ENCODE results near the gene LFNG. TPM values are rescaled to one million over a fixed set of nuclear protein-coding genes. Genes with fewer than 3 reads are reported as not detected.

Gene LFNG
- total RNA-seq, 1 donor from 2014 or later, result 83.5 TPM

DNA sequence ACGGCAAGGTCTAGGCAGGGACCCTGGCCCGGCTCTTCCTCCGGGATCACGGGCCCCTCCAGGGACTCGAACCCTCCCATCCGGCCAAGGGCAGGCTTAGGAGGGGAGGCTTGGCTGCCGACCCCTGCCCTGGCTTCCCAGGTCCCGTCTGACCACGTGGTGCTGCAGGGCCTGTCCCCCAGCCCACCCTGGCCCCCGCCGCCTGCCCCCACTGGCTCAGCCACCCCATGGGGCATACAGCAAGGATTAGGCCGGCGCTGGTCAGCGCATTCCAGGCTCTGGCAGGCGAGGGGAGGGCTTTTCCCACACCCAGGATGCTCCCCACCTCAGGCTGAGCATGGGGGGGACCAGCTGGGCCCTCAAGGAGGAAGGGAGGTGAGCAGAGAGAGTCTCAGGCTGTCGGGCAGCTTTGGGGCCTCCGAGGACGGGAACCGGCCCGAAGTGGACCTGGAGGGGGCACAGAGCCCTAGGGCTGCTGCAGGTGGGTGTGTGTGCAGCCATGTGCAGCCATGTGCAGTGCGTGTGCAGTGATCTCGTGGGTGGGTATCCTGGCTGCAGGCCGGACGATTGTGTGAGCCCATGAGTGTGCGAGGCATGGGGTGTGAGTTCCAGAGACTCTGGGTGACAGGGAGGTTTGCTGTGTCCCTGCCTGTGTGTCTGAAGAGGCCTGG is 42.7 kb upstream of the LFNG start:
- H3K36me3 Mint-ChIP-seq (ENCODE audit: low read depth, unreplicated experiment), result peaks cover 4% of the 10 kb centered on the region
- H3K27ac Mint-ChIP-seq (ENCODE audit: unreplicated experiment), result no peak overlapping the region
- peaks cover 6% of the 10 kb centered on the region for H3K4me1 Mint-ChIP-seq (ENCODE audit: unreplicated experiment)
- TF ChIP-seq, protein P1, sequence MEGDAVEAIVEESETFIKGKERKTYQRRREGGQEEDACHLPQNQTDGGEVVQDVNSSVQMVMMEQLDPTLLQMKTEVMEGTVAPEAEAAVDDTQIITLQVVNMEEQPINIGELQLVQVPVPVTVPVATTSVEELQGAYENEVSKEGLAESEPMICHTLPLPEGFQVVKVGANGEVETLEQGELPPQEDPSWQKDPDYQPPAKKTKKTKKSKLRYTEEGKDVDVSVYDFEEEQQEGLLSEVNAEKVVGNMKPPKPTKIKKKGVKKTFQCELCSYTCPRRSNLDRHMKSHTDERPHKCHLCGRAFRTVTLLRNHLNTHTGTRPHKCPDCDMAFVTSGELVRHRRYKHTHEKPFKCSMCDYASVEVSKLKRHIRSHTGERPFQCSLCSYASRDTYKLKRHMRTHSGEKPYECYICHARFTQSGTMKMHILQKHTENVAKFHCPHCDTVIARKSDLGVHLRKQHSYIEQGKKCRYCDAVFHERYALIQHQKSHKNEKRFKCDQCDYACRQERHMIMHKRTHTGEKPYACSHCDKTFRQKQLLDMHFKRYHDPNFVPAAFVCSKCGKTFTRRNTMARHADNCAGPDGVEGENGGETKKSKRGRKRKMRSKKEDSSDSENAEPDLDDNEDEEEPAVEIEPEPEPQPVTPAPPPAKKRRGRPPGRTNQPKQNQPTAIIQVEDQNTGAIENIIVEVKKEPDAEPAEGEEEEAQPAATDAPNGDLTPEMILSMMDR (IDR thresholded peaks at IDR 0.05; ENCODE audit: unreplicated experiment), result no peak
- no peaks in the 10 kb centered on the region for H3K9me3 Mint-ChIP-seq (ENCODE audit: unreplicated experiment)
- peaks cover 6% of the 10 kb centered on the region for H3K27me3 Mint-ChIP-seq (ENCODE audit: unreplicated experiment)
- no peak overlapping the region for H3K4me3 Mint-ChIP-seq (ENCODE audit: unreplicated experiment)
- DNase-seq (ENCODE audit: low spot score), result no peak

DNA sequence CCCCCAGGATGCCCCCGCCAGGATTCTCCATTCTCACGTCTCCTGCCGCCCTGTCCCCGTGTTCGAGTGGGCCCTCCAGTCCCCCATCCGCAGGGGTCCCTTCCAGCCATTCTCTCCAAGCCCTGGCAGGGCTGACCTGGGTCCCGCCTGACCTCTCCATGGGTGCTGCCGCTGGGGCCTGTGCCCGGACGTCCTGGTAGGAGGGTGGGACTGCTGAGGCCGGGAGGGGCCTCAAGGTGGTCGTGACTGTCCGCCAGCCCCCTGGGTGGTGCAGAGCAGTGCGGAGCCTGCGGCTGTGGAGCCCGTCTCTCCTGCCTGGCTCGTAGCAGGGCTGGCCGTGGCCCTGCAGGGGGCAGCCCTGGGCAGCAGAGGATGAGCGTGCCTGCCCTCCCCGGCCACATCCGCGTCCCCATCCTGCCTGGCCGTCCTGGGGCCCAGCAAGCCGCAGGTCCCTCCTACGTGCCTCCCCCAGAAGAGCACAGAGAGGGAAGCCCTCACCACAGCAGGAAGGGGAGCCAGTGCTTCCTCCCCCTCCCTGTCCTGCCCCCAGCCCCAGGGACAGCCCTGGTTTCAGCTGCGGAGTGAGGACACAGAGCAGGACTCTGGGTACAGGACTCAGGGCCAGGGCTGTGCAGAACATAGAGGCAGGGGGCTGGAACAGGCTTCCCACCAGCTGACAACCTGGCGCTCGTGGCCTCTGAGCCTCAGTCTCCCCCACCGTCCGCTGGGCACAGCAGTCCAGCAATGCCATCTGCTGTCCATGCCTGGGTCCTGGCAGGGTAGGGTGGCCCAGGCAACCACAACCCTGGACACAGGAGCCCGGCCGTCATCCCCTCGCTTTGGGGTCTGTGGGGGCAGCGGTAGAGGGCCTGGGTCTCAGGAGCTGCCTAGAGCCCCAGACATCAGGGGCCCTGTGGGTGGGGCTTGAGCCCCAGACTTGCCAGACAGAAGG is 41.9 kb upstream of the LFNG start:
- TF ChIP-seq, protein P1 (IDR thresholded peaks at IDR 0.05; ENCODE audit: unreplicated experiment), result peak; percentile 32
- peaks cover 4% of the 10 kb centered on the region for H3K36me3 Mint-ChIP-seq (ENCODE audit: low read depth, unreplicated experiment)
- no peaks in the 10 kb centered on the region for H3K9me3 Mint-ChIP-seq (ENCODE audit: unreplicated experiment)
- peaks cover 5% of the 10 kb centered on the region for H3K27me3 Mint-ChIP-seq (ENCODE audit: unreplicated experiment)
- no peak overlapping the region for H3K27ac Mint-ChIP-seq (ENCODE audit: unreplicated experiment)
- H3K4me1 Mint-ChIP-seq (ENCODE audit: unreplicated experiment), result peaks cover 6% of the 10 kb centered on the region
- H3K4me3 Mint-ChIP-seq (ENCODE audit: unreplicated experiment), result no peak overlapping the region
- peak; percentile 85 for DNase-seq (ENCODE audit: low spot score)

DNA sequence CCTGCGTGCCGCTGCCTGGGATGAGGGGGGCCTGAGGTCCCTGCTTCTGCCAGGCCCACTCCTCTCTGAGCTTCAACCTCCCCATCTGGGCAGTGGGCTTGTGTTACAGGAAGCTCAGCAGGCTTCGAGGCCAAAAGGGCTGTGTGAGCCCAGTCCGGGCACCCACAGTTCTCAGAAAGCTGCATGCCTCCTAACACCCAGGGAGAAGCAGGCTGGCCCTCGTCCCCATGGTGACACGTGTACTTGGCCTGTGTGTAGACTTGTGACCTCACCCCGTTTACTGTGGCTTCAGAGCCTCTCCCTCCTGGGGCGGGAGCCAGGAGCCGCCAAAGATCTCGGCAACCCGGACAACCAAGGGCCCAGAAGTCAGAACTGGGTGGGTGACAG is 41.2 kb upstream of the LFNG start:
- H3K4me3 Mint-ChIP-seq (ENCODE audit: unreplicated experiment), result no peak overlapping the region
- no peak for DNase-seq (ENCODE audit: low spot score)
- no peak overlapping the region for H3K27ac Mint-ChIP-seq (ENCODE audit: unreplicated experiment)
- H3K36me3 Mint-ChIP-seq (ENCODE audit: low read depth, unreplicated experiment), result peaks cover 4% of the 10 kb centered on the region
- peaks cover 5% of the 10 kb centered on the region for H3K27me3 Mint-ChIP-seq (ENCODE audit: unreplicated experiment)
- peaks cover 6% of the 10 kb centered on the region for H3K4me1 Mint-ChIP-seq (ENCODE audit: unreplicated experiment)
- TF ChIP-seq, protein P1 (IDR thresholded peaks at IDR 0.05; ENCODE audit: unreplicated experiment), result no peak
- H3K9me3 Mint-ChIP-seq (ENCODE audit: unreplicated experiment), result no peaks in the 10 kb centered on the region

DNA sequence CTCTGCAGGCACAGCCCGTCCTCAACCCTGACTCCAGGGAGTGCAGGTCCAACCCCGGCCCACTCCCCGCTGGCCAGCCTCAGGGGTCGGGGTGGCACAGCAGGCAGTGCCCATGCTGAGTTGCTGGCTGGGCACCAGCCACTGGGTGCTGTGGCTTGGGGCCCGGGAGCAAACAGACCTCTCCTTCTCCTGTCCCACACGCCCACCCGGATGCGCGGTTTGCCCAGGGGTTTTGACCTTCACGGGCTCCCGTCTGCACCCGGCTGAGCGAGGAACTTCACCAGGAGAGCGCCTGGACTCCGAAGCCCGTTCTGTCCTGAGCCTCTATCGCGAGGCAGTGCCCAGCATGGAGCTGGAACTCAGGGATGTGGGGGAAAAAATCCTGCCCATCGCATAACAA is 40.8 kb upstream of the LFNG start:
- H3K36me3 Mint-ChIP-seq (ENCODE audit: low read depth, unreplicated experiment), result peaks cover under 1% of the 10 kb centered on the region
- no peaks in the 10 kb centered on the region for H3K9me3 Mint-ChIP-seq (ENCODE audit: unreplicated experiment)
- H3K4me1 Mint-ChIP-seq (ENCODE audit: unreplicated experiment), result peaks cover 3% of the 10 kb centered on the region
- no peak overlapping the region for H3K4me3 Mint-ChIP-seq (ENCODE audit: unreplicated experiment)
- no peak for DNase-seq (ENCODE audit: low spot score)
- no peak overlapping the region for H3K27ac Mint-ChIP-seq (ENCODE audit: unreplicated experiment)
- H3K27me3 Mint-ChIP-seq (ENCODE audit: unreplicated experiment), result peaks cover 3% of the 10 kb centered on the region
- TF ChIP-seq, protein P1 (IDR thresholded peaks at IDR 0.05; ENCODE audit: unreplicated experiment), result no peak

All from endothelial cell (in vitro differentiated cells).